Lower leg skin (tissue), 3 donors: ENCODE data around the gene E2F3.

Source experiments
- POLR2A ChIP-seq, 2 donors: fragments of 450-650 bp; IDR thresholded peaks; one replicate each; pipeline ENCODE4 v1.6.1; 2016 to 2017; ENCODE audit warnings: antibody characterized with exemption in 2 of 2, mild to moderate bottlenecking in 1 of 2, moderate library complexity in 1 of 2
- TF ChIP-seq, protein P1 (sequence below), 3 donors: fragments of 450-650 bp; IDR thresholded peaks; one replicate each; pipeline ENCODE4 v1.5.1; 2016; ENCODE audit warnings: antibody characterized with exemption in 3 of 3, mild to moderate bottlenecking in 3 of 3, moderate library complexity in 2 of 3

DNA sequence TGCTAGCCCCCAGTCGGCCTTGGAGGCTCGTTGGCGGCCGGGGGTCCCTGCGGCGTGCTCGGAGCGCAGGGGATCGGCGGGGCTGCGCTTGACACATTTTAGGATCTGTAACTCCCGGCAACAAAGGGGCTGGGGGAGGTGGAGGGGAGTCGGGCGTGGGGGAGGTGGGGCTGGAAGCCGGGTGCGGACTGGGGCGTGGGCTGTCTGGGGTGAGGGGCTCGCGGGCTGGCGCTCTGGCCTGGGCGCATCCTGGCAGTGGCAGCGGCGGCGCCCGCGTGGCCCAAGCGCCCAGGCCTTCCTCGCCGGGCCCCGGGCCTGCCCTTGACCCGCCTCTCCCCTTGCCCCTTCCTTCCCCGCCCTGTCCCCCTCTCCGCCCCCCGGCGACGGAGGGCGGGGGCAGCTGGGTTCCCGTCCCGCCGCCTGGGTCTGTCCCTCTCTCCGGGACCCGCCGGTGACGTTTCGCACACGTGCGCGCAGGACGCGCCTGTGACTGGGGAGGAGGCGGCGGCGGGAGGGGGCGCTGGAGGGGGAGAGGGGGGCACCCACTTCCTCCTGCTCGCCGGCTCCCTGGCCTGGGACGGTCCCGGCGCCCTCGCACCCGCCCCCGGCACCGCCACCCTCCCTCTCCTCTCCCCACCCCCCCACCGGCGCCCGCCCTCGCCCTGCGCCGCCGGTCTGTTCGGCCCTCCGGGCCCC lies 1.5 kb downstream of the E2F3 start:
- TF ChIP-seq, protein P1, sequence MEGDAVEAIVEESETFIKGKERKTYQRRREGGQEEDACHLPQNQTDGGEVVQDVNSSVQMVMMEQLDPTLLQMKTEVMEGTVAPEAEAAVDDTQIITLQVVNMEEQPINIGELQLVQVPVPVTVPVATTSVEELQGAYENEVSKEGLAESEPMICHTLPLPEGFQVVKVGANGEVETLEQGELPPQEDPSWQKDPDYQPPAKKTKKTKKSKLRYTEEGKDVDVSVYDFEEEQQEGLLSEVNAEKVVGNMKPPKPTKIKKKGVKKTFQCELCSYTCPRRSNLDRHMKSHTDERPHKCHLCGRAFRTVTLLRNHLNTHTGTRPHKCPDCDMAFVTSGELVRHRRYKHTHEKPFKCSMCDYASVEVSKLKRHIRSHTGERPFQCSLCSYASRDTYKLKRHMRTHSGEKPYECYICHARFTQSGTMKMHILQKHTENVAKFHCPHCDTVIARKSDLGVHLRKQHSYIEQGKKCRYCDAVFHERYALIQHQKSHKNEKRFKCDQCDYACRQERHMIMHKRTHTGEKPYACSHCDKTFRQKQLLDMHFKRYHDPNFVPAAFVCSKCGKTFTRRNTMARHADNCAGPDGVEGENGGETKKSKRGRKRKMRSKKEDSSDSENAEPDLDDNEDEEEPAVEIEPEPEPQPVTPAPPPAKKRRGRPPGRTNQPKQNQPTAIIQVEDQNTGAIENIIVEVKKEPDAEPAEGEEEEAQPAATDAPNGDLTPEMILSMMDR (IDR thresholded peaks at IDR 0.05) = no peak
- no peak for TF ChIP-seq POLR2A (IDR thresholded peaks at IDR 0.05)
